Mucosa of stomach (tissue), 1 donor: ENCODE results near the gene GPR82.

Experiments used
- H3K27me3 ChIP-seq: one replicate; pipeline ENCODE4 v1.7.0; 2013; ENCODE audit warnings: mild to moderate bottlenecking, low read length; ENCODE audit not compliant: control insufficient read depth, insufficient read depth
- H3K36me3 ChIP-seq: one replicate; pipeline ENCODE4 v1.7.0; 2013; ENCODE audit warnings: low read length; ENCODE audit not compliant: control insufficient read depth, insufficient read depth
- H3K4me1 ChIP-seq: one replicate; pipeline ENCODE4 v1.7.0; 2013; ENCODE audit warnings: mild to moderate bottlenecking, low read length; ENCODE audit not compliant: control insufficient read depth, insufficient read depth
- H3K4me3 ChIP-seq: one replicate; pipeline ENCODE4 v1.7.0; 2013; ENCODE audit warnings: low read length
- H3K9ac ChIP-seq: one replicate; pipeline ENCODE4 v1.7.0; 2013; ENCODE audit warnings: mild to moderate bottlenecking, low read length, moderate library complexity
- H3K9me3 ChIP-seq: one replicate; pipeline ENCODE4 v1.7.0; 2013; ENCODE audit warnings: mild to moderate bottlenecking, low read length, moderate library complexity; ENCODE audit not compliant: control insufficient read depth
- donor health status: Pancreatic carcinoma.

The GPR82 gene

DNA sequence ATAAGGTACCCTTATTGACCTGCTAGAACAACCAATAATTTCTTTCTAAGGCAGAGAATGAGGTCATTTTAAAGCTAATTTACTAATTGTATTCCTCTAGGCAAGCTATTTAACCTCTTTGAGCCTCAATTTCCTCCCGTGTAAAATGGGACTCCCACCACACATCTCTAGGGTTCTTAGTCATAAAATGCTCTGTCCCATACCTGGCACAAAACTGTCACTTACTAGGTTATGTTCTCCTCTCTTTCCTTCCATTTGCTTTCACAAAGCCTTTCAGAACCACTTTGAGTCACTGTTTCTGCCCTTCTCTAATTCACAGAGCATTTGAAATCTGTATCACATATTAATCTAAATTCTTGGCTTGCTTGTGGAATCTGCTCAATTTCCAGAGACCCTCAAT, 2.4 kb upstream of the GPR82 start:
- Histone ChIP-seq H3K4me1 (no peaks in the 10 kb centered on the region), H3K9ac (no peak overlapping the region), H3K27me3 (no peaks in the 10 kb centered on the region), H3K4me3 (no peak overlapping the region), H3K9me3 (peaks cover 4% of the 10 kb centered on the region), H3K36me3 (no peaks in the 10 kb centered on the region)

DNA sequence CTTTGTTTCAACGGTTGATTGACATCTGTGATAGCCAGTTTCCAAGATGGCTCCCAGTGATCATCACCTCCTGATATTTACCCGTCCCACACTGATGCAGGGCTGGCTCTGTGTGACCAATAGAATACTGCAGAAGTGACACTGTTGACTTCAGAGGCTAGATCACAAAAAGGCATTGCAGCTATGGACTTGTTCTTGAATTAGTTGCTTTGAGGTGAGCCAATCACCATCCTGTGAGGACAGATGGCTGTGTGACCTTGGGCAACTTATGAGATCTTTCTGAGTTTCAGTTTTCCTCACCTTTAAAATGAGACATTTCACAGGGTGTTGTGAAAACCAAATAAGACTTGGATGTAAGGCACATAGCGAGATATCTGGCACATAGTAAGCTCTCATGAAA, 1.8 kb upstream of the GPR82 start:
- no peak overlapping the region for H3K4me3 ChIP-seq
- H3K9me3 ChIP-seq = peaks cover 4% of the 10 kb centered on the region
- no peaks in the 10 kb centered on the region for H3K4me1 ChIP-seq
- no peak overlapping the region for H3K9ac ChIP-seq
- no peaks in the 10 kb centered on the region for H3K36me3 ChIP-seq
- no peaks in the 10 kb centered on the region for H3K27me3 ChIP-seq

DNA sequence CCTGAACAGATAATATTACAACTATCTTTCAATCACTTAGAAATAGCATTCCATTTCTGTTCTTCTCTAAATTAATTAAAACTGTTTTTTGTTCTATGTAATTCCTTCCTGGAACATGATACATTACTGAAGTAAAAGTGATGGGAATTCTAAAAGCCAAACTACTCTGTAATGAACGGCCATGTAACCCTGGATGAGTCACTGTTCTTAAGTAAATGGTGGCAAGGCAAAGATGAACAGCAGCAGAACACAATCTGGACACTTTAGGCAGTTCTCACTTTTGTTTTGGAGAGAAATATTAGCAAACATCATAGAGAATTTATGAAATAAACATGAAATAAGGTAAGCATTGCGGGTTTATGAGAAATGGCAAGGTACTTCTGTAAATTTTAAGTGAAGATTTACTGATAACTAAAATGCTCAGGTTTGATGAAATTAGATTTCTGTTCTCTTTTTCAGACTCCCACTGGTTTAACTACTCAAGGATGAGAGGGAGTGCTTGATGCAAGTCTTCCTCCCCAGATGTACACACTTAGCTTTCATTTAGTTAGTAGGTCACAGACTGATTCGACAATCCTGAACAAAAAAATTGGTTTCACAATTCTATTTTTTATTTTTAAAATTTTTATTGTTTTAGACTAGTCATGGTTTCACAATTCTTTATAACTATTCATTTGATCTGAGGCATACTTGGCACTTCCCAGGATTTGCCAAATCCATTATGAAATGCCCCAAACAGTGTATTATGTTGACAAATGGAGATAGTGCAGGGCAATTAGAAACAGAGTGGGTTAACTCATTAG, 964 bp upstream of the GPR82 start:
- Histone ChIP-seq H3K27me3 (no peaks in the 10 kb centered on the region), H3K36me3 (no peaks in the 10 kb centered on the region), H3K9me3 (peaks cover 4% of the 10 kb centered on the region), H3K4me1 (no peaks in the 10 kb centered on the region), H3K4me3 (no peak overlapping the region), H3K9ac (no peak overlapping the region)

DNA sequence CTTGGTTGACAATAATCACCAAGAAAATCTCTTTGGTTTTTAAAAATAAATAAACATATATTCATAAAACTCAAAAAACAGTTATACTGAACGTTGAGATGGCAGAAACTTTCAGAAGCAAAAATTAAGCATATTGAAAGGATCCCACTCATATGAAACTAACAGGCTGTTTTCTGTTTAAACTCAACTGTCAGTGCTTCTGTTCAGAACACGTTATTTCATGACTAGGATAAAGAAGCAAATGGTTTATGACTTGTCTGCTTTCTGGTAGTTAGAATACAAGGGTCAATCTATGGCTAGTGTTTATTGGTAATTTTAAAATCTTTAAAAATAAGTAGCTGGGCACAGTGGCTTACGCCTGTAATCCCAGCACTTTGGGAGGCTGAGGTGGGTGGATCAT, 4.1 kb downstream of the GPR82 start:
- Histone ChIP-seq H3K27me3 (no peaks in the 10 kb centered on the region), H3K4me1 (no peaks in the 10 kb centered on the region), H3K9ac (no peak overlapping the region), H3K9me3 (no peaks in the 10 kb centered on the region), H3K36me3 (no peaks in the 10 kb centered on the region), H3K4me3 (no peak overlapping the region)

DNA sequence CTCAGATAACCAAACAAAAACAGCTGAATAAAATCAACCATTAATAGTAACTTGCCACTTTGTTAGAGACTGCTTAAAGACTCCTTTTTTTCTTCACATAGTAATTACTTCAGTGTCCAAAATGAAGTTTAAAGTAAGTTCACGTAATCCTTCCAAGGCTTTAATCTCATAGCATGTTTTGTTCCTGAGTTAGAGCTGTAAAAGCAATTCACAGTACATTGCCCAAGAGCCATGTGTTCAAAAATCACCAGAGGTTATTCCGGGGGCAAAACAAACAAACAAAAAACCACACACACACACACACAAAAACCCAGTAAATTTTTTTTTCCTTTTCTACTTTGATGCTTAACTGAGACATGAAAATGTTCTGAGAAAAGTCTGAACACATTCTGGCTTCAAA, 6.1 kb downstream of the GPR82 start:
- Histone ChIP-seq H3K4me1 (no peaks in the 10 kb centered on the region), H3K4me3 (no peak overlapping the region), H3K27me3 (no peaks in the 10 kb centered on the region), H3K9me3 (no peaks in the 10 kb centered on the region), H3K9ac (no peak overlapping the region), H3K36me3 (no peaks in the 10 kb centered on the region)

DNA sequence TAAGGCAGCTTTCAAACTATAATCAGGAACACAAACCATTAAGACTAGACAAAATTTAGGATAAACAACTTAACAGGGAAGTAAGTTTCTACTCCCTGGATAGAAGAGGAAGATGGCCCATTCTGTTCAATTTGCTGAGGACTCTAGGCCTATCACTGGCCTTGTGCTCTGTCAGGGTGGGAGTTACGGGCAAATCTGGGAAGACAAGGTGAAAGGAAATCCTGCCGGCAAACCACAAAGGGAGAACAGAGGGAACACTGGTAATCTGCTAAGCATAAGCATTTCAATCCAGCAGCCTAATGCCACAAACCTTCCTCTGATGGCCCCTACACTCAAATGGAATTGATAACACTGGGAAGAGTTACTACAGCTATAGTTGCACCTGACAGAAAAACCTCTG, 8.3 kb downstream of the GPR82 start:
- no peaks in the 10 kb centered on the region for H3K4me1 ChIP-seq
- H3K36me3 ChIP-seq = no peaks in the 10 kb centered on the region
- H3K9me3 ChIP-seq = no peaks in the 10 kb centered on the region
- H3K9ac ChIP-seq = no peak overlapping the region
- H3K27me3 ChIP-seq = no peaks in the 10 kb centered on the region
- H3K4me3 ChIP-seq = no peak overlapping the region

DNA sequence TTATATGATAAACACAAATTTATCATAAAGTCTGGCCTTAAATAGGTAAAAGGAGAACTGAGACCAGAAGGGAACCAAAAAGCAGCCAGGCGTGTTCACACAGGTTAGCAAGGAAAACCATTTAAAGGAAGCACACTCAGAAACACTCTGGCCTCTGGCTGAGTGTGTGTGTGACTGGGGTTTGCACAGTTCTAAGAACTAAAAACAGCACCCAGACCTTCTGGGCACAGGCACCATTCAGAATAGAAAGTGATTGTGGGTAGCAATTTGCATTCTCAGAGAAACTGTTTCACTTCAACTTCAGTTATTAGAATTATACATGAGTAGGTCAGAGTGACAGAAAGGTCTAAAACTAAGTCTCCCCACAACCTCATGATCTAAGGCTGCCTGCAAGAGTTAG, 10.0 kb downstream of the GPR82 start:
- no peak overlapping the region for H3K9ac ChIP-seq
- no peaks in the 10 kb centered on the region for H3K4me1 ChIP-seq
- no peaks in the 10 kb centered on the region for H3K36me3 ChIP-seq
- no peak overlapping the region for H3K4me3 ChIP-seq
- no peaks in the 10 kb centered on the region for H3K27me3 ChIP-seq
- no peaks in the 10 kb centered on the region for H3K9me3 ChIP-seq

DNA sequence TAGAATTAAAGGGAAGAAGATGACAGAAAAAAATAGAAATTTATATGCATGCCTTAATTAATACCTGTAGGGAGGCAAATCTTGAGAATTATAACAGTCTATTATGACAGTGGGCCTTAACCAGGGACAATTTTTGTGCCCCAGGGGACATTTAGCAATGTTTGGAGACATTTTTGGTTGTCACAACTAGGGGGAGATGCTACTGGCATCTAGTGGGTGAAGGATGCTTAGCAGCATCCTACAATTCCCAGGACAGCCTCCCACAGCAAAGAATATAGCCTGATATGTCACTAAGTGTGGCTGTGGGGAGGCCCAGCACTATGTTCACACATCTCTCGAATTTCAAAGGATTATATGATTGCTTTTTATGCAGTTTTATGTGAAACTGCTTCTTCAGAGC, 10.5 kb downstream of the GPR82 start:
- no peaks in the 10 kb centered on the region for H3K36me3 ChIP-seq
- H3K4me1 ChIP-seq = no peaks in the 10 kb centered on the region
- no peak overlapping the region for H3K9ac ChIP-seq
- no peaks in the 10 kb centered on the region for H3K27me3 ChIP-seq
- H3K4me3 ChIP-seq = no peak overlapping the region
- H3K9me3 ChIP-seq = no peaks in the 10 kb centered on the region

DNA sequence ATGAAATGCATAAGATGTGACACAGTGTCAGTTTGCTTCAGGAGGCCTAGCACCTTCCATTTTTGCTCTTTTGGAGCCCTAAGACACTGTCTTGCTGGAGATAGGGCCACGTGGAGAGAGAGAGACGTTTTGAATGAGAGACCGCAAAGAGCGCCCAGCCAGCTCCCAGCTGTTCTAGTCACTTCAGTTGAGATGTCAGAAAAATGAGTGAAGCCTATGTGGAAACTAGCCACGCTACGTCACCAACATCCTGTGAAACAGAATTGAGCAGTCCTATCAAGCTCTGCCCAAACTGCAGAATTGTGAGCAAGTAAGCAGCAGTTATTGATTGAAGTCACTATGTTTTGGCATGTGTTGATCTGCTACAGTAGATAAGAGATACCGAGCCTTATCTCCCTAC, 13.1 kb downstream of the GPR82 start:
- H3K9ac ChIP-seq = no peak overlapping the region
- H3K9me3 ChIP-seq = no peaks in the 10 kb centered on the region
- no peaks in the 10 kb centered on the region for H3K36me3 ChIP-seq
- H3K4me3 ChIP-seq = no peak overlapping the region
- no peaks in the 10 kb centered on the region for H3K27me3 ChIP-seq
- H3K4me1 ChIP-seq = no peaks in the 10 kb centered on the region

DNA sequence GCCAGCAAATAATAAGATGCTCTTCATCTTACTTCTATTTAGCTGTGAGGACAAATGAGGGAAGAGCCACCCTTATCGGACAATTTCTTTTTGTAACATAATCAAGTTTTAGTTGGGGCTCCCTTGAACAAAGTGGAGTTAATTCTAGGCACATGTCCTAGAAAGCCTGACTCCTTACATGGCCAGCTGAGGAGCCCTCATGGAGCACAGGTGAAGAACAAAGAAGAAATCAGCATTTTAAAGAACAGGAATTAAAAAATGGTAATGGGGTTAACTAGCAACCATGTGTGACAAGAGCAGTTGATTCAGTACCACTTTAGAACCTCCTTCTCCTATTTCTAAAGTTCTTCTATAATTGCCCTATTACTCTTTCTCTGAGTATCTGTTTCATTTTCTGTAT, 15.9 kb downstream of the GPR82 start:
- H3K27me3 ChIP-seq = no peaks in the 10 kb centered on the region
- H3K4me1 ChIP-seq = no peaks in the 10 kb centered on the region
- no peaks in the 10 kb centered on the region for H3K36me3 ChIP-seq
- H3K9ac ChIP-seq = no peak overlapping the region
- no peak overlapping the region for H3K4me3 ChIP-seq
- no peaks in the 10 kb centered on the region for H3K9me3 ChIP-seq

DNA sequence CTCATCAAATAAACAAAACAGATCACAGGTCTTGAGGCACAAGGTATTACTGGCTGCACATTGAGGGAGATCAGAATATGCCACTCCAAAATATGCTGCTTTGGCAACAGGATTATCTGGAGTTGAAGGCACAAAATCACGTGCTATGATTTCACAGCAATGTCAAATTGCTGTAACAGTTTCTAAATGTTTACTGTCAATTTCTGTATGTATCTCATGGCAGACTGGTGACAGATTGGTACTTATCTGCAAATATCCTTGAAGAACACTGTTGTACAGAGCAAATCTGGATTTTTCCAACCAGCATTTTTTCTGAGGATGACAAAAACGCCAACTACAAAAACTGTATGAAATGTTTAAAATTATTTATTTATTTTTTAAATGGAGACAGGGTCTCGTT, 26.7 kb downstream of the GPR82 start:
- no peak overlapping the region for H3K9ac ChIP-seq
- H3K36me3 ChIP-seq = no peaks in the 10 kb centered on the region
- no peaks in the 10 kb centered on the region for H3K4me1 ChIP-seq
- no peak overlapping the region for H3K4me3 ChIP-seq
- H3K9me3 ChIP-seq = no peaks in the 10 kb centered on the region
- no peaks in the 10 kb centered on the region for H3K27me3 ChIP-seq

DNA sequence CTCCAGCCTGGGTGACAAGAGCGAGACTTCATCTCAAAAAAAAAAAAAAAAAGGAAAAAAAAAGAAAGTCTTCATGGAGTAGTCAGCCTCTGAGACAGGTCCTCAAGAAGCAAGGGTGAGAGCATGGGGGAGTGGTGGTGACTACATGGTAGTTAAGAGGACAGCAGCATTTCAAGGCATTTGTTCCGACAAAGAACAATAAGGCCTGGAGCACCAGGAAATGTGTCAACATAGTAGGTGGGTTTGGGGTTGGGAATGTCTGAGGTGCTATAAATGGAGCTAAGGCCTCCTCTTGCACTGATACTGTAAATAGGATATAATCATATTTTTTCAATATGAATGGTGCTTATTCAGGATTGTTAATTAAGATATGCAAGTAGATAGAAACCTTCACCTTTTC, 34.4 kb downstream of the GPR82 start:
- Histone ChIP-seq H3K9me3 (no peaks in the 10 kb centered on the region), H3K36me3 (no peaks in the 10 kb centered on the region), H3K27me3 (no peaks in the 10 kb centered on the region), H3K4me3 (no peak overlapping the region), H3K4me1 (peaks cover 3% of the 10 kb centered on the region), H3K9ac (no peak overlapping the region)

DNA sequence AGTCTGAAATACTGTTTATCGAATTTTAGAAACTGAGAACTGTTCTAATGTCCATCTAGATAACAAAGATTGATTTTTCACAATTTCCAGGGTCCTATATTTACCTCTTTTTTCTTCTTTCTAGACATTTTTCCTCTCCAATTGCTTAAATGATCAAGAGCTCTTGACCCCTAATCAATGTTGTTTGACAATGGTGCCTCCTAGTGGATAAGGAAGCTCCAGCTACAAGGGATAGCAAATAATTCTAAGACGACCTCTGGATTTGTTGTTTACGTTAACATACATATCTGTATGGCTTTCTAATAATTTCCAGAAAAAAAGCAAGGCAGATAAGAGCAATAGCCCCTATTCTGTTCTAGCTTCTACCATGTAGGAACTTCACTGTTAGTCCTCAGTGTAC, 35.8 kb downstream of the GPR82 start:
- Histone ChIP-seq H3K9ac (no peak overlapping the region), H3K4me1 (peaks cover 3% of the 10 kb centered on the region), H3K9me3 (no peaks in the 10 kb centered on the region)

More for the DNA sequence above, 35.8 kb downstream of the GPR82 start:
- no peak overlapping the region for H3K4me3 ChIP-seq
- no peaks in the 10 kb centered on the region for H3K36me3 ChIP-seq
- H3K27me3 ChIP-seq = no peaks in the 10 kb centered on the region
